ENCODE data around the gene BDP1. TPM values are rescaled to one million over a fixed set of nuclear protein-coding genes. Genes with fewer than 3 reads are reported as not detected.
"Not testable (repeated sequence)": the region's sequence is repeated elsewhere in the genome, so short reads cannot be mapped to it uniquely, and the experiment has no call there.

BDP1 gene
- total and polyA plus RNA-seq, 2 donors = 11.3 to 77.4 TPM

GRCh38 chr5:71563161-71563560 is 107.7 kb downstream of the BDP1 start:
- WGBS = 98% methylated on average over 4 of the region's 4 CpGs
- DNase-seq (ENCODE audit: extremely low spot score) = no peak
- no peak overlapping the region for H3K4me3 ChIP-seq (ENCODE audit: low read depth, low read length)
- H3K4me1 ChIP-seq (ENCODE audit: insufficient read depth) = no peaks in the 10 kb centered on the region
- peaks cover 5% of the 10 kb centered on the region for H3K36me3 ChIP-seq (ENCODE audit: insufficient read depth)
- no peak overlapping the region for H3K27ac ChIP-seq (ENCODE audit: low read depth)

- no peaks in the 10 kb centered on the region for H3K4me1 ChIP-seq (ENCODE audit: insufficient read depth)
- H3K27ac ChIP-seq (ENCODE audit: low read depth) = no peak overlapping the region
- no peak for DNase-seq (ENCODE audit: extremely low spot score)
- H3K4me3 ChIP-seq (ENCODE audit: low read depth, low read length) = no peak overlapping the region
- H3K36me3 ChIP-seq (ENCODE audit: insufficient read depth) = peaks cover 4% of the 10 kb centered on the region
Observed at GRCh38 chr5:71564895-71565294, 109.4 kb downstream of the BDP1 start.

- DNase-seq (ENCODE audit: extremely low spot score) = no peak
- H3K27ac ChIP-seq (ENCODE audit: low read depth) = no peak overlapping the region
- H3K4me3 ChIP-seq (ENCODE audit: low read depth, low read length) = no peak overlapping the region
- no peaks in the 10 kb centered on the region for H3K36me3 ChIP-seq (ENCODE audit: insufficient read depth)
- 90% methylated on average over 5 of the region's 5 CpGs for WGBS
- H3K4me1 ChIP-seq (ENCODE audit: insufficient read depth) = no peaks in the 10 kb centered on the region
Observed at GRCh38 chr5:71569748-71570509, 114.5 kb downstream of the BDP1 start.

- H3K4me1 ChIP-seq (ENCODE audit: insufficient read depth); H3K4me3 ChIP-seq (ENCODE audit: low read depth, low read length); DNase-seq (ENCODE audit: extremely low spot score); H3K36me3 ChIP-seq (ENCODE audit: insufficient read depth); H3K27ac ChIP-seq (ENCODE audit: low read depth): not testable (repeated sequence)
- 90% methylated on average over 7 of the region's 7 CpGs for WGBS
Observed at GRCh38 chr5:71571811-71572210, 116.4 kb downstream of the BDP1 start.

GRCh38 chr5:71573591-71573990 is 118.1 kb downstream of the BDP1 start:
- Histone ChIP-seq H3K4me1 (ENCODE audit: insufficient read depth) (no peaks in the 10 kb centered on the region), H3K27ac (ENCODE audit: low read depth) (no peak overlapping the region), H3K4me3 (ENCODE audit: low read depth, low read length) (no peak overlapping the region), H3K36me3 (ENCODE audit: insufficient read depth) (no peaks in the 10 kb centered on the region)
- DNase-seq (ENCODE audit: extremely low spot score) = no peak
- 71% methylated on average over 7 of the region's 7 CpGs for WGBS

- H3K36me3 ChIP-seq (ENCODE audit: insufficient read depth); DNase-seq (ENCODE audit: extremely low spot score); H3K4me1 ChIP-seq (ENCODE audit: insufficient read depth); H3K27ac ChIP-seq (ENCODE audit: low read depth); H3K4me3 ChIP-seq (ENCODE audit: low read depth, low read length): not testable (repeated sequence)
- WGBS = 91% methylated on average over 4 of the region's 4 CpGs
Observed at GRCh38 chr5:71575588-71575987, 120.1 kb downstream of the BDP1 start.

GRCh38 chr5:71576241-71576640 is 120.8 kb downstream of the BDP1 start:
- no peak for DNase-seq (ENCODE audit: extremely low spot score)
- Histone ChIP-seq H3K4me1 (ENCODE audit: insufficient read depth) (no peaks in the 10 kb centered on the region), H3K27ac (ENCODE audit: low read depth) (no peak overlapping the region), H3K36me3 (ENCODE audit: insufficient read depth) (no peaks in the 10 kb centered on the region), H3K4me3 (ENCODE audit: low read depth, low read length) (no peak overlapping the region)
- 98% methylated on average over 3 of the region's 3 CpGs for WGBS

GRCh38 chr5:71577839-71578238 is 122.4 kb downstream of the BDP1 start:
- H3K4me1 ChIP-seq (ENCODE audit: insufficient read depth); H3K4me3 ChIP-seq (ENCODE audit: low read depth, low read length); H3K27ac ChIP-seq (ENCODE audit: low read depth); H3K36me3 ChIP-seq (ENCODE audit: insufficient read depth); DNase-seq (ENCODE audit: extremely low spot score): not testable (repeated sequence)
- 87% methylated on average over 6 of the region's 6 CpGs for WGBS

GRCh38 chr5:71582945-71583584 is 127.6 kb downstream of the BDP1 start:
- DNase-seq (ENCODE audit: extremely low spot score) = no peak
- Histone ChIP-seq H3K27ac (ENCODE audit: low read depth) (no peak overlapping the region), H3K4me3 (ENCODE audit: low read depth, low read length) (no peak overlapping the region), H3K36me3 (ENCODE audit: insufficient read depth) (no peaks in the 10 kb centered on the region), H3K4me1 (ENCODE audit: insufficient read depth) (peaks cover 2% of the 10 kb centered on the region)
- WGBS = 74% methylated on average over 4 of the region's 4 CpGs

GRCh38 chr5:71586052-71586940 is 130.8 kb downstream of the BDP1 start:
- 83% methylated on average over 22 of the region's 22 CpGs for WGBS
- Histone ChIP-seq H3K4me3 (ENCODE audit: low read depth, low read length) (peak overlapping the region; percentile 68), H3K36me3 (ENCODE audit: insufficient read depth) (no peaks in the 10 kb centered on the region), H3K4me1 (ENCODE audit: insufficient read depth) (peaks cover 4% of the 10 kb centered on the region), H3K27ac (ENCODE audit: low read depth) (peak overlapping the region; percentile 57)
- no peak for DNase-seq (ENCODE audit: extremely low spot score)

GRCh38 chr5:71586941-71587765 is 131.7 kb downstream of the BDP1 start, which contains the start of gene MCCC2:
TSS of gene MCCC2 (plus strand) at chr5:71587340. CDS start at chr5:71587426, 86 bp downstream.
- no peaks in the 10 kb centered on the region for H3K36me3 ChIP-seq (ENCODE audit: insufficient read depth)

GRCh38 chr5:71587766-71588532 is 132.5 kb downstream of the BDP1 start:
- Histone ChIP-seq H3K27ac (ENCODE audit: low read depth) (peak overlapping the region; percentile 68), H3K4me3 (ENCODE audit: low read depth, low read length) (peak overlapping the region; percentile 68), H3K36me3 (ENCODE audit: insufficient read depth) (no peaks in the 10 kb centered on the region), H3K4me1 (ENCODE audit: insufficient read depth) (peaks cover 4% of the 10 kb centered on the region)
- WGBS = 64% methylated on average over 19 of the region's 19 CpGs
- DNase-seq (ENCODE audit: extremely low spot score) = no peak

More at GRCh38 chr5:71586941-71587765, 131.7 kb downstream of the BDP1 start, which contains the start of gene MCCC2:
- peak within 1 kb of the TSS; percentile 68 for H3K4me3 ChIP-seq (ENCODE audit: low read depth, low read length)
- under 1% methylated on average over 56 of the region's 56 CpGs for WGBS
- H3K27ac ChIP-seq (ENCODE audit: low read depth) = peak within 1 kb of the TSS; percentile 68
- peak; percentile 90 for DNase-seq (ENCODE audit: extremely low spot score)
- H3K4me1 ChIP-seq (ENCODE audit: insufficient read depth) = peaks cover 4% of the 10 kb centered on the region
